Fibroblast of lung (primary cell): ENCODE results near the gene IGSF9B. TPM values are rescaled to one million over a fixed set of nuclear protein-coding genes. Genes with fewer than 3 reads are reported as not detected.

Experiments used
- DNase-seq, 2 donors: peaks; one replicate each; pipeline versions ENCODE4 v3.0.0 to v3.0.0-alpha.2; 2010; ENCODE audit warnings: low read depth in 2 of 2
- H2AFZ ChIP-seq: 2 replicates; pipeline ENCODE4 v1.5.1; 2012; ENCODE audit warnings: low read length, control low read depth, inconsistent platforms
- H3K27ac ChIP-seq: 2 replicates; pipeline ENCODE4 v1.5.1; 2011; ENCODE audit warnings: low read length, control low read depth; ENCODE audit not compliant: insufficient read depth
- H3K27me3 ChIP-seq: 2 replicates; pipeline ENCODE4 v1.5.1; 2011; ENCODE audit warnings: mild to moderate bottlenecking, low read length; ENCODE audit not compliant: control insufficient read depth, insufficient read depth
- H3K36me3 ChIP-seq: 2 replicates; pipeline ENCODE4 v1.5.1; 2011; ENCODE audit warnings: low read length; ENCODE audit not compliant: control insufficient read depth, insufficient read depth
- H3K4me1 ChIP-seq: 2 replicates; pipeline ENCODE4 v1.5.1; 2011; ENCODE audit warnings: low read length; ENCODE audit not compliant: control insufficient read depth, insufficient read depth; ENCODE audit errors: extremely low read depth
- H3K4me2 ChIP-seq: 2 replicates; pipeline ENCODE4 v1.5.1; 2011; ENCODE audit warnings: low read length, control low read depth; ENCODE audit not compliant: insufficient read depth; ENCODE audit errors: extremely low read depth
- H3K4me3 ChIP-seq, 4 experiments: fragments of 200-600 bp in 1 of 4; sonication (generic) in 1 of 4; replicated peaks in 1 of 4; 2 replicates each; pipeline ENCODE4 v1.5.1; 2011 to 2016; ENCODE audit warnings: low read length in 4 of 4, low read depth in 3 of 4, mild to moderate bottlenecking in 3 of 4, control low read depth in 2 of 4, inconsistent platforms in 1 of 4, mixed read lengths in 1 of 4; ENCODE audit not compliant: insufficient read depth in 1 of 4; ENCODE audit errors: control extremely low read depth in 1 of 4
- H3K79me2 ChIP-seq: 2 replicates; pipeline ENCODE4 v1.5.1; 2012; ENCODE audit warnings: mild to moderate bottlenecking, low read length, inconsistent platforms; ENCODE audit not compliant: control insufficient read depth, insufficient read depth
- H3K9ac ChIP-seq: 2 replicates; pipeline ENCODE4 v1.5.1; 2011; ENCODE audit warnings: mild to moderate bottlenecking, low read length, control low read depth; ENCODE audit not compliant: insufficient read depth
- H3K9me3 ChIP-seq: 2 replicates; pipeline ENCODE4 v1.5.1; 2012; ENCODE audit warnings: low read depth, low read length; ENCODE audit not compliant: control insufficient read depth, insufficient read depth
- H4K20me1 ChIP-seq: 2 replicates; pipeline ENCODE4 v1.5.1; 2011; ENCODE audit warnings: low read length; ENCODE audit not compliant: control insufficient read depth, insufficient read depth; ENCODE audit errors: extremely low read depth
- EZH2 ChIP-seq: IDR thresholded peaks from 2 replicates; pipeline ENCODE4 v1.5.1; 2012; ENCODE audit warnings: low read length, control low read depth, mild to moderate bottlenecking; ENCODE audit errors: missing control alignments
- polyA plus RNA-seq, 2 donors: library from polyadenylated mRNA; depleted of rRNA in 1 of 2; stranded (reverse) in 1 of 2; unstranded in 1 of 2; fragments of >200 nt; gene quantifications; 2 replicates each; pipeline ENCODE4 v1.2.1, GENCODE V29; 2011 to 2012; ENCODE audit warnings: missing spikeins in 1 of 2
- total RNA-seq: library from RNA; depleted of rRNA; stranded (reverse); fragments of >200 nt; gene quantifications from 2 replicates; pipeline ENCODE4 v1.2.1, GENCODE V29; 2014
- TF ChIP-seq, protein P1 (sequence below), 2 donors: IDR thresholded peaks in 1 of 2; conservative IDR thresholded peaks in 1 of 2; 1 replicate in 1 of 2; 2 replicates in 1 of 2; pipeline ENCODE4 v1.5.1; 2011 to 2012; ENCODE audit warnings: low read length in 2 of 2, control low read depth in 1 of 2, inconsistent platforms in 1 of 2, low read depth in 1 of 2, mild to moderate bottlenecking in 1 of 2

The IGSF9B gene
- total and polyA plus RNA-seq, 2 donors (not counting 1 experiment from before 2014, with no cell fraction given): under 0.01 TPM; not detected in 1

DNA sequence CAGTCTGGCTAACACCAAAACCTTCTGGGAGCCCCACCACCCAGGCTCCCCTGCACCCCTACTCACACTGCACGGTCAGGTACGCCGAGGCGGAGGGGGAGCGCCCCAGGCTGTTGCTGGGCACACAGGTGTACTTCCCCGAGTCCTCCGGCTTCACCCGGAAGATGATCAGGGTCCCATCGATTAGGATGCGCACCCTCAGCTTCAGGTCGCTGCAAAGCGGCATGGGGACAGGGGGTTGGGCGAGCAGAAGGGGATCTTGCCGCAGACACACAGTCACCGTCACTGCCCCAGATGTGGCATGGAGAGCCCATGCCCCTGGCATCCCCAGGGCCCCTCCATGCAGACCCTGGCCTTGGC lies 21.2 kb downstream of the IGSF9B start:
- Histone ChIP-seq H3K9me3 (no peaks in the 10 kb centered on the region), H3K4me1 (no peaks in the 10 kb centered on the region), H3K4me2 (no peak overlapping the region), H3K4me3 (no peak overlapping the region), H3K27ac (no peak overlapping the region), H3K79me2 (no peaks in the 10 kb centered on the region), H3K27me3 (no peaks in the 10 kb centered on the region), H2AFZ (no peak overlapping the region), H4K20me1 (no peaks in the 10 kb centered on the region), H3K36me3 (no peaks in the 10 kb centered on the region), H3K9ac (no peak overlapping the region)
- TF ChIP-seq, protein P1, sequence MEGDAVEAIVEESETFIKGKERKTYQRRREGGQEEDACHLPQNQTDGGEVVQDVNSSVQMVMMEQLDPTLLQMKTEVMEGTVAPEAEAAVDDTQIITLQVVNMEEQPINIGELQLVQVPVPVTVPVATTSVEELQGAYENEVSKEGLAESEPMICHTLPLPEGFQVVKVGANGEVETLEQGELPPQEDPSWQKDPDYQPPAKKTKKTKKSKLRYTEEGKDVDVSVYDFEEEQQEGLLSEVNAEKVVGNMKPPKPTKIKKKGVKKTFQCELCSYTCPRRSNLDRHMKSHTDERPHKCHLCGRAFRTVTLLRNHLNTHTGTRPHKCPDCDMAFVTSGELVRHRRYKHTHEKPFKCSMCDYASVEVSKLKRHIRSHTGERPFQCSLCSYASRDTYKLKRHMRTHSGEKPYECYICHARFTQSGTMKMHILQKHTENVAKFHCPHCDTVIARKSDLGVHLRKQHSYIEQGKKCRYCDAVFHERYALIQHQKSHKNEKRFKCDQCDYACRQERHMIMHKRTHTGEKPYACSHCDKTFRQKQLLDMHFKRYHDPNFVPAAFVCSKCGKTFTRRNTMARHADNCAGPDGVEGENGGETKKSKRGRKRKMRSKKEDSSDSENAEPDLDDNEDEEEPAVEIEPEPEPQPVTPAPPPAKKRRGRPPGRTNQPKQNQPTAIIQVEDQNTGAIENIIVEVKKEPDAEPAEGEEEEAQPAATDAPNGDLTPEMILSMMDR (conservative IDR thresholded peaks at IDR 0.05 in 1 of 2, IDR thresholded peaks at IDR 0.05 in 1 of 2; ENCODE audit: low read depth in 1 of 2, low read length in 2 of 2): no peak
- TF ChIP-seq EZH2: no peak
- DNase-seq: no peak

DNA sequence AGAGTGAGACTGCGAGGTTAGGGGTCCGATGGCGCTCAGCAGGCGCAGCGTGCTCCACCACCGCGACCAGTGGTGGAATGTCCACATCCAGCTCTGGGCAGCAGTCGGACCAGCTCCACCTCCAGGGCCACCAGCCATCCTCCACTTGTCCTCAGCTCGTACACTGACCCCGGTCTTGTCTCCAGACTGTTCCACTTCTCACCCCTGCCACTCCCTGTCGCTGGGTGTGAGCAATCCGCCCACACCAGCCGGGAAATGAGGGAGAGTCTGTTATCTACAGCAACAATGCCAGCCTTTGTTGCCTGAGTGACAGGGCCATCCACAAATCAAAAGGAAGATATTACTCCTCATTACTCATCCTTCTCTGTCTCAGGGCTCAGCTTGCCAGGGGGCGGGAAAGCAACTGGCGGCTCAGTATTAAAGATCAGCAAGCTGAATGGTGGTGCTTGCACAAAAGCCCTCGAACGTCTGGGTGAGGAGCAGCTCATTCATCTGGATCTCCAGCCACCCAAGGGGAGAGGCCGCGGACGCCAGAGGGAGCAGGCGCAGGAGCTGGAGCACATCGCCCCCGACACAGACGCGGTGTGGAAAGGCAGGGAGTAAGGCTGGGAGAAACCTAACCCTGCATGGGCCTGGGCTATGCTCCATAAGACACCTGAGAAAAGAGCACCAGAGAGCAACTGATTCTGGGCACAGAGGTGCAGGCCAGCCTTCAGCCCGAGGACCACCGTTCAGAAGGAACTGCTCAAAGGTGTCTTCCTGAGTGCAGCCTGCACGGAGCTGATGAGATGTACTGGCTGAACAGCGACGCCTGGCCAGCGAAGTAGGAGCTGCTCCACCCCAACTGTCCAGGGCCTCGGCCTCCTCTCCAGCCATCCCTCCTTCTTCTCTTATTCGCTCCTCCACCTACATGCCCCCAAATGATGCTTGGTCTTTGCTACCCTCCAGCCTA lies 21.9 kb downstream of the IGSF9B start:
- H2AFZ ChIP-seq: no peak overlapping the region
- DNase-seq: peak in 1 of 2 donors; percentile 96
- H3K4me2 ChIP-seq: no peak overlapping the region
- no peaks in the 10 kb centered on the region for H3K27me3 ChIP-seq
- H3K36me3 ChIP-seq: no peaks in the 10 kb centered on the region
- no peak overlapping the region for H3K9ac ChIP-seq
- H3K4me3 ChIP-seq: no peak overlapping the region
- H3K9me3 ChIP-seq: no peaks in the 10 kb centered on the region
- H3K27ac ChIP-seq: no peak overlapping the region
- H4K20me1 ChIP-seq: no peaks in the 10 kb centered on the region
- TF ChIP-seq EZH2: no peak
- TF ChIP-seq, protein P1 (conservative IDR thresholded peaks at IDR 0.05 in 1 of 2, IDR thresholded peaks at IDR 0.05 in 1 of 2; ENCODE audit: low read depth in 1 of 2, low read length in 2 of 2): no peak
- H3K4me1 ChIP-seq: no peaks in the 10 kb centered on the region
- H3K79me2 ChIP-seq: no peaks in the 10 kb centered on the region

DNA sequence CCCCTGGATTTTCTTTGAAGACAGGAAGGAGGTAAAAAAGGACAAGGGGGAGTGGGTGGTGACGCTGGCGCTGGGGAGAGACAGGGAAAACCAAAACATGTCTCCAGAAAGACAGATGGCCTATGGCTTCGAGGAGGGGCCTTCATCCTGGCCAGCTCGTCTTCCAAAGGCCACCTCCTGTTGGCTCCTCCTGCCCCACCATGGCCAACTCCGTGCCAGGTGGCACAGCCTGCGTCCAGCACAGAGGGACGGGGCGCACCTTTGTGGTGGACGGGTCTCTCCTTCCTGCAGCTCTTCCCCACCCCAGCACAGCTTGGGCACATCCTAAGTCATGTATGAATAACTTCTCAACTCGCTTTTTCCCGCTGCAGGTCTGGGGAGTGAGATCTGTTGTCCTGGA lies 22.7 kb downstream of the IGSF9B start:
- H3K36me3 ChIP-seq: no peaks in the 10 kb centered on the region
- no peak overlapping the region for H3K4me2 ChIP-seq
- H3K9ac ChIP-seq: no peak overlapping the region
- DNase-seq: no peak
- no peaks in the 10 kb centered on the region for H3K4me1 ChIP-seq
- no peak overlapping the region for H3K4me3 ChIP-seq
- H4K20me1 ChIP-seq: no peaks in the 10 kb centered on the region
- H3K27ac ChIP-seq: no peak overlapping the region
- no peaks in the 10 kb centered on the region for H3K27me3 ChIP-seq
- no peaks in the 10 kb centered on the region for H3K79me2 ChIP-seq
- H2AFZ ChIP-seq: no peak overlapping the region
- TF ChIP-seq, protein P1 (conservative IDR thresholded peaks at IDR 0.05 in 1 of 2, IDR thresholded peaks at IDR 0.05 in 1 of 2; ENCODE audit: low read depth in 1 of 2, low read length in 2 of 2): no peak
- no peaks in the 10 kb centered on the region for H3K9me3 ChIP-seq
